GM18526 (cell line): ENCODE data around the gene DYNLT4.

Experiments
- POLR2A ChIP-seq: IDR thresholded peaks from 3 replicates; pipeline ENCODE4 v1.6.1; 2011; ENCODE audit not compliant: insufficient read length; ENCODE audit errors: extremely low read depth

The DYNLT4 gene

DNA sequence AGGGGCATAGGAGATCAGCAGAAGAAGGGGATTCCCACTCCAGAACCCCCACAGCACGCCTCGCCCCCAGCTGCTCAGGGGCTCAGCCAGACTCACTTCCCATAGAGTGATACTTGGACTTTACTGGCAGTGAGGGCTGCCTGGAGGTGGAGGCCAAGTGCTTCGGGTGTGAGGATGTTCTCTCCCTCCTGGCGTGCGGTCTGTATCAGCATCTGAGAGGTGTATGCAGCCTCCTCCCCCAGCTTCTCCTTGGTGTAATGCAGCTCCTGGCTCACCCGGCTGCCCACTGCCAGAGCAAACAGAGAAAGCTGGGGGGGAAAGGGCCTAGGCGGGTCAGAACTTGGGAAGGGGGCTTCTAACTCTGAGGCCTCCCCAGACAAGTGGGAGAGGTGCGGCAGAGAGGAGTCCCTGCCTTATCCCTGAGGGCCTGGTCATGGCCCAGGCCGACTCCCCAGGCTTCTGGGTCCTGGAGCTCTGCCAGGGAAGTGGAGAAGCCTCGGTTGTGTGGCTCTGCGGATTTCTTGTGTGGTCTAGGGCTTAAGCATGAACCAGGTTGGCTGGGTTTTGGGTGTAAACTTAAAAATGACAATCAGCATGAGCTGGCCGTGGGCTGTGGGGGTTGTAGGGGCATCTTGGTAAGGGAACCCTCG is 25.0 kb upstream of the DYNLT4 start:
- no peak for TF ChIP-seq POLR2A

DNA sequence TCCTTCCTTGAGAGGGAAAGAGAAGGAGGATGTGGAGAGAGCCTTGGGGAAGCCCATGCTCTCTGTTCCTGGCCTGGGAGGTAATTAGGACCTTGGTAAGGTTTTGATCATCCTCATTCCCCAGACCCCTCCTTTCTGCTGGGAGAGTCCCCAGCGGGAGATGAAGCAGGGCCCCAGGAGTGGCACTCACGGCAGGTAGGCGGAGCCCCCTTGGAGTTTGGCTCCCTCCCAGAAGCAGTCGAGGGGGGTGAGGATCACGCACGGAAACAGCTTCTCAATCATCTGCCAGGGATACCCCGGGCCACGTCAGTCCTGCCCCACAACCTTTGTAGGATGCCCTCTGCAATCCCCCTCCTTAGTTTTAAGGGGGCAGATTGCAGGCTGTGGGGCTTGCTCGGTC is 24.4 kb upstream of the DYNLT4 start:
- TF ChIP-seq POLR2A: no peak

DNA sequence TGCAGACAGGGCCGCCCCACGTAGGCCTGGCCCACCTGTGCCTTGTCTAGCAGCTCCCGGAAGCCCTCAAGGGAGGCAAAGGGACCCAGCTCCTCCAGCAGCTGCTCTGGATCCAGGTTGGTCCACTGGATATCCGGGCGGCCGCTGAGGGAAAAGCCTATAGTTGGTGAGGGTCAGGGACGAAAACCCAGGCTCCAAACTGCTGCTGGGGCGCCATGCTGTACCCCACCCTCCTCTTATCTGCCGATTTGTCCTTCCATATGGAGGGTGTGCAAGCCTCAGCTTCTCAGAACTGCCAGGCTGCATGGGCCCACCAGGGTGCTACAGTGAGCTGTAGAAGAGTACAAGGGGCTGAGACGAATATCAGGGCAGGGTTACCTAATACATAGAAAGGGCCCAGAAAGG is 23.8 kb upstream of the DYNLT4 start:
- TF ChIP-seq POLR2A: no peak

DNA sequence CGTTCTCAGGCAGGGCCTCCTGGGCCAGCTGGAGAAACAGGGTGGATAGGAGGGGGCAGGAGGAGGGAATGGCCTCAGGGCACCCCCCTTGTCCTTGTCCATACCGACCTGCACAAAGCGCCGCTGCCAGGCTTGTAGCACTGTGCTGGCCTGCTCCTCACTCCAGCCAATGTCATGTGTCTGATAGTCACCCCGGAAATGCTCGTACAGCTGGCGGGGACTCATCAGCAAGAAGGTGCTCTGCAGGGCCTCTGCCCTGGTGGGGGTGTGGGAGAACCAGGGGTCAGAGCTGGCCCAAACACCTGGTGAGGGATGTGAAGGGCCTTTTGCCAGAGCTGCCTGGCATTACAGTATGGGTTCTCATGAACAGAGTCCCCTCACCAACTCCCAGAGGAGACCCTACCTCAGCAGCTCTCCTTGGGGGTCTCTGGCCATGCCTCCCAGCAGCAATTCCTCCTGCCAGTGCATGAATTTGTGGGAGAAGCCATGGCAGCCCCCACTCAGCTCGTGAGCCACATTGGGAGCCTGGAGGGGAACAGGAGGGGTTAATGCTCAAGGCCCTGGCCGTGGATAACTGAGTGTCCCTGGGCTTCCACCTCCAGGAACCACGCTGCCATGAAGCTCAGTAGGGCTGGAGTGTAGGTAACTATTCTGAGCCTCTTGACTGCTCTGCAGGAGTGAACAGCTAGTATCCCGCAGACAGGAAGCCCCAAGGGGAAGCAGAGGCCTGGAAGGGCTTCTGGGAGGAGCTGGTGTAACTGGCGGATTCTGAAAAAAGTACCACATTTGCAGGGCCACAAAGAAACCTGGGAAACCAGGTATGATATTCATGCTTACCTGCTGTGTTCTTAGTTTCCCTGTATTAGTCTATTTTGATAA is 22.6 kb upstream of the DYNLT4 start:
- no peak for TF ChIP-seq POLR2A

DNA sequence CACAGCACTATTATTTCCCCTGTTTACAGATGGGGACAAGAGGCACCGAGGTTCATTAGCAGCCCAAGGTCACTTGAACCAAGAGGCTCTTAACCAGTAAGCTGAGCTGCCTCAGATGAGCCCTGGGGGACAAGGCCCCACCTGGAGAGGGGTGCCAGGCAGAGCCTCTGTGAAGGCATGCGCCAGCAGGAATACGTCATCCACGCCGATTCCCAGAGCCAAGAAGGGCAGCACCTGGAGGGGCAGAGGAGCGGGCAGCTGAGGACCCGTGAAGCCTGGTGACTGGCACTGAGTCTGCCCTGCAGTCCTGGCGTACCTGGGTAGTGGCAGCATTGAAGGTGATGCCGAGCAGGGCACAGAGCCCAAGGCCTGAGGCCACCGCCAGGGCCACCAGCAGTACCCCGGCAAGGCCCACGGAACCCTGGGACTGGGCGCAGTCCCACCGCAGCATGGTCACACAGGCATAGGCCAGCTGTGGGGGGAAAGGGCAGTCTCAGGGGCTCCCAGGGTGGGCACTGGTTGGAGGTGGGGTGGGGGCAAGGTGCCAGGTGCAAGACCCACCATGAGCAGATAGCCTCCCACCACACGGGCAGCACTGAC is 21.8 kb upstream of the DYNLT4 start:
- TF ChIP-seq POLR2A: no peak

DNA sequence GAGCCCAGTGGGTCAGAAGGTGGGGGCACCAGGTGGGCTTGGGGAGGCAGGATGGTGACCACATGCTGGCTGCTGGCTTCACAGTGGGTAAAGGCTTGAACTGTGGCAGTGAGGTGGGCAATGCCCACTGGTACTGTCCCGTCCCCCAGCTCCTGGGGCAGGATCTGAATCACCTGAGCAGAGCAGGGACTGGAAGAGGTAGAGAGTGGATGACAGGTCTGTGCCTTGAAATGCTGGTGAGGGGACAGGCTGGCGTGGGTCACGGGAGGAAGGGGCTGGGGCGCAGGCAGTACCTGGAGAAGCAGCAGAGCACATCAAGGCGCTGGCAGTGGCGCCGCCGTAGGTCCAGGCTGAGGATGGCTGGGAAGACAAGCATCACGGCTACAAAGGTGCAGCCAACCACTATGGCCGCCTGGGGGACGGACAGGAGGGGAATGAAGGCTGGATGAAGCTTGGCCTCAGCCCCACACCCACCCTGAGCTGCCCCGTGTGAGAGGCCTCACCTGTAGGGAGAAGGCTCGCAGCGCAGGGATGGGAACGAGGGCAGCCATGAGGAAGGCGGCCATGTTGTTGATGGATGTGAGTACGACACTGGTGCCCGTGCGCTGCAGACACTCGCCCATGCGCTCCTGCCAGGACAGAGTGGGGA is 21.0 kb upstream of the DYNLT4 start:
- no peak for TF ChIP-seq POLR2A

DNA sequence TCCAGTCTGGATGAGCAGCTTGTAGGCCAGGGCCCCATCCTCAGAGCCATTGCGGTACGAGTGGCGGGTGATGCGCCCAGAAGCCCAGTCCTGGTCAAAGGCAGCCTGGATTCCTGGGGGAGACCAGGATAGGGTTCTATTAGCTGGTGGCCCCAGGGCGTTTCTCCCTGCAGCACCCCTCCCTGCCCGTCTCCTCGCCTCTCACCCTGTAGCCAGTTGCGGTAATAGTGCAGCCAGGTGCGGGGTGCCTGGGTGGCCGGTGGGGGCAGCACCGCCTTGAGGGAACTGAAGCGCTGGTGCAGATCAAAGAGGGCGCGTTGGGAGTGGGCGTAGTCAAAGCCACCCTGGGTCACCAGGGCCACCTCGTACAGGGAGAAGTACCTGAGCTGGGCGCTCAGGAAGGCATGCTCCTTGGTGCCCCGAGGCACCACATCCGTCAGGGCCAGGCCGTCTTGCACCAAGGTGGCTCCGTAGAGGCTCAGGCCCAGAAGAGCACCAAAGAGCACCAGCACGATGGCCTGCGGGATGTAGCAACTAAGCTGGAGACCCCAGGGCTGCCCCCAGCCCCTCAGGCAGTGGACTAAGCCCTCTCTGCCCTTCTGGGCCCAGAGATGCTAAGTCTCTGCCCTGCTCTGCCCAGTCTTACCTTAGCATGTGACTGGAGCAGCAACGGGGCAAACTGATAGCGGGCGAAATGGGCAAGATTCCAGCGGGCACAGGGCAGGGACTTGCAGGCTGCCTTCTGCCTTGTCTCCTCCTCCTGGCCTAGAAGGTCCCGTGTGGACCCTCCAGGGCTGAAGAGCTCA is 20.2 kb upstream of the DYNLT4 start:
- no peak for TF ChIP-seq POLR2A

DNA sequence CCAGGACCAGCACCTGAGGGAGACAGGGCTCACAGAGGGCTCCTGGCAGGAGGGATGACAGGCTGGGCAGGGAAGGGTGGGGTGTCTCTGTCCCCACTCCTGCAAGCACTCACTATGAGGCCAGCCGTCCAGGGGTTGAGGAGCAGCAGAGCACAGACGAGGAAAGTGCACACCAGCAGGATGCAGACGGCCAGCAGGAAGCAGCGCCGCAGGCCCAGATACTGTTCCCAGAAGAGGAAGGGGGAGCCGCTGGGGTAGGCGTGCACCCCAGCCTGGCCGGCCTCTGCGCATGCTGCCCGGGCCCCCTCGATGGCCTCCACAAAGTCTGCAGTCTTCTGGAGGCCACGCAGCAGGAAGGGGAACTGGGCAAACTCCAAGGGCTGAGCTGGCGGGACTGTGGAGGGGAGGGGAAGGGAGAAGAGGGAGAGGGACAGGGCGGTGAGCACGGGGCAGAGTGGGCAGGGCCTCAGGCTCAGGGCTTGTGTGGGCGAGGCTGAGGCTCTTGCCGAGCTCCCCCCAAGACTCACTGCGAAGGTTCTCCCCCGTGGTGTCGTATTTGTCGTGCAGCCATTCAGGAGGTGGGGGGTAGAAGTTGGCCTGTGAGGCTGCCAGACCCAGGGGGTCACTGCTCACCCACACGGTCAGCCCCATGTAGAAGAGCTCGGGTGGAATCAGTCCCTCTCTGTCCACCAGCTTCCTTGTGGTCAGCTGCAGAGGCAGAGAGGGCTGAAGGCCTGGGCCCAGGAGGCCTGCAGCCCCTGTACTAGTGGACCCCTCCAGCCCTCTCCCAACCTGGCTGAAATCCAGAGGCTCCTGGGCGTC is 19.4 kb upstream of the DYNLT4 start:
- TF ChIP-seq POLR2A: no peak

DNA sequence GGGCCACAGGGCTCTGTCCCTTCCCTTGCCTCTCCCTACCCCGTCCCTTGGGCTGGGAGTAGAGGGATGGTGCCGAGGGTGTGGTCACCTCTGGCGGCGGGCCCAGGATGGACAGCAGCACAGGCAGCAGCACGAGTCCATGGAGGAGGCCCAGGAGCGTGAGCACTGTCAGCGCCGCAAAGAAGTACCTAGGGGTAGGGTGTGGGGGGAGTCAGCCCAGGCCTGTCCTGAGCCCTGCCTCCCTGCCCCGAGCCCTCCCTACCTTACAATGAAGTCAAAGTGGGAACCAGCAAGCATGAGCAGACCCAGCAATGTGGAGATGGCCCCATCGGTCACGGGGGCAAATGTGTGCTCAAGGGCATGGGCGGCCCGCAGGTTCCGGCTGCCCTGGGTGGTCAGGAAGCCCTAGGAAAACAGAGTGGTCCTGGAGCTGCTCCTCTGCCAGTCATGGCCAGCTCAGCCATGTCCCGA is 15.9 kb upstream of the DYNLT4 start:
- no peak for TF ChIP-seq POLR2A

DNA sequence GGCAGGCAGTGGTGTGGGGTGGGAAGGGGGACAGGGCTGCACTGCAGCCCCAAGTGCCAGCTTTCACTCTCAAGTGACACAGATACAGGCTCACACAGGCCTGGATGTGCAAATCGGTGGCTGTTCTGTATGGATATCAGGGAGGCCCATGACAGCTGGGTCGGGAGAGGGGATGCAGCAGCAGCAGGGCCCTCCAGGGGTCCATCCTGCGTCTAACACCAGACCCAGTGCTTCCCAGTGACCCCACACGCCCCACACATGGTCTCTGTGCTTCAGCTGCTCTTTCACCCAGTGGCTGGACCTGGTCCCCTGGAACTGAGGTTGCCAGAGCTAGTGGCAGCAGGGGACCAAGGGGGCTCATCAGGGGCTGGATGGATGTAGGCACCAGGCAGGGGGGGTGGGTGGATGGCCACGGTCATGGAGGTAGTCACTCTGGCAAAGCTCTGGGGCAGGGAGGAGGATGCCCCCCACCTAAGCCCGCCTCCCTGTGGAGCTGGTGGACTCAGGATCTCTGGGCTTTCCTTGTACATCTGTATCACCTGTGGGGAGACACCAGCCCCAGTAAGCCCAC is 15.1 kb upstream of the DYNLT4 start:
- TF ChIP-seq POLR2A: no peak

DNA sequence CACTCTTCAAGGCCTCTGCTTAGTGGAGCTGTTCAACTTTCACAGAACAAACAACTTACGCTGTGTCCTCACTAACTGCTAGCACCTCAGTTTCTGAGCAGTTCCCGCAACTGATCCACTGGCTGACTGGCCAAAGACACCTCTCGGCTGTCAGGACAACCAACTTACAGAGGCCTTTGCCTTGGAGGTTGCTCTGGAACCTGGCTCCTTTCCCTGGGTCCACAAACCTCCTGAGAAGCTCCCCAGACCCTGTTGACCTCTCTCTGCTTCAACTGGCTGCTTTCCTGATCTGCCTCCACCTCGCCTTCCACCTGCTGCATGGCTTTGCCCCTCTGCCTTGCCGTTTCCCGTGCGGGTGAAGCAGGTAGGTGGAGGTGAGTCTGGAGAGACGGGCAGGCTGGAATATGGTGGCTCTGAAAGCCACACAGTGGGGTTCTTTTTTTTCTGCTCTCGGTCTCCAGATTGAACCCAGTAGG is 14.1 kb upstream of the DYNLT4 start:
- no peak for TF ChIP-seq POLR2A

DNA sequence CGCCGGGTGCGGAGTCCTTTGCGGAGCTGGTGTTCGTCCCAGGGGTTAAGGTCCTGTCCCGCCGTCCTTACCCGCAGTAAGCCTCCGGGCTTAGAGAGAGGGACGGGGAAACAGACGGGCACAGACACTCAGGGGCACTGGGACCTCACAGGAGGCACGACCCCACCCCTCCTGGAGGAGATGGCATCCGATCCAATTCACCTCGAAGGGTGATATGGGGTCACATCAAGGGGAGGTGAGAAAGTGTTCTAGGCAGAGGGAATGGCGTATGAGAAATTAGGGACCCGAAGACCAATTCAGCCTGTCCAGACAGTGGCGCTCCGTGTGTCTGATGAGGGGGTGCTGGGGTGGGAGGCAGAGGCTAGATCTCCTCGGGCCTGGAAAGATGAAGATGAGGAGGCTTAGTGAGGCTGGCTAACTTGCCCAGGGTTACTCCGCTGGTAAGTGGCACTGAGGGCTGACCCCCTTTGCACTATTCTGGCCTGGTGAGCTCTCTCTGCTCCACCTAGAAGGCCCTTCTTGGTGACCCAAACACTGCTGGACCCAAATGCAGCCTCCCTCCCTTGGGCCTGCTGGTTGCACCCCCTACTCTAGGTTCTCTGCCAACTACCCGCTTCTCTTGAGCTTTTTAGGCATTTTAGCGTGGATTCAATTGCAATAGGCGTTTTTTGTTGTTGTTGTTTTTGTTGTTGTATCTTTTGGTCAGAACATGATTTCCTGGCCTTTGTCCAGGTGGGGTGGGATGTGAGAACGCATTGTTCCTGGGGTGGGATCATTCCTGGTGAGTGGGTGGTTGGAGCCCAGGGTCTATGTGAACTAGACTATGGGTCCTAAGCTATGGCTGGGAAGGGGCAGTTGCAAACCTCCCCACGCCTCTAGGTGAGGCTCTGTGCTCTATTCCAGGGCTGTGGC is 13.4 kb upstream of the DYNLT4 start:
- TF ChIP-seq POLR2A: no peak
